Measurements from ENCODE around the gene GPR27.

Gene GPR27

GRCh38 chr3:71784201-71784913 is 30.7 kb downstream of the GPR27 start (continued):
- TF ChIP-seq ZSCAN5A (tag by site-specific recombination; IDR thresholded peaks at IDR 0.05), result no peak

- Histone ChIP-seq H3K9me3 (ENCODE audit: control insufficient read depth, insufficient read depth, low read depth, low read length) (no peaks in the 10 kb centered on the region), H3K27ac (ENCODE audit: extremely low read depth, low read depth, low read length) (peak within 1 kb of the TSS; percentile 34; the same call in 1 of the 2 replicates), H3K4me3 (ENCODE audit: low read depth, low read length) (peak within 1 kb of the TSS; percentile 48), H3K36me3 (ENCODE audit: control insufficient read depth in 2 of 2, insufficient read depth in 1 of 2, low read length in 2 of 2) (no peaks in the 10 kb centered on the region), H3K4me1 (ENCODE audit: control insufficient read depth, insufficient read depth, low read length) (0 out of 2 replicates have a peak, but pooled peaks cover 2% of the 10 kb centered on the region)
- TF ChIP-seq ZBTB48 (tag by site-specific recombination; IDR thresholded peaks at IDR 0.05), result peak; percentile 4; the same call in 1 of the 2 replicates
- peak; percentile 79 for TF ChIP-seq ZBTB8A (tag by site-specific recombination; IDR thresholded peaks at IDR 0.05)
- TF ChIP-seq ZNF777 (tag by site-specific recombination; IDR thresholded peaks at IDR 0.05; ENCODE audit: borderline replicate concordance), result peak; percentile 24; the same call in 1 of the 2 replicates
- no peak for TF ChIP-seq ZNF548 (tag by site-specific recombination; IDR thresholded peaks at IDR 0.05)
- TF ChIP-seq ZBTB26 (tag by site-specific recombination; optimal IDR thresholded peaks at IDR 0.05), result peak; percentile 63
- TF ChIP-seq ZNF529 (tag by site-specific recombination; IDR thresholded peaks at IDR 0.05; ENCODE audit: insufficient replicate concordance), result no peak
- TF ChIP-seq GLIS2 (tag by site-specific recombination; IDR thresholded peaks at IDR 0.05), result 0 out of 2 replicates have a peak, but pooled peaks have one; percentile 1
- TF ChIP-seq ZBTB20 (tag by site-specific recombination; IDR thresholded peaks at IDR 0.05), result 0 out of 2 replicates have a peak, but pooled peaks have one; percentile 53
- TF ChIP-seq BCL11A (tag by site-specific recombination; IDR thresholded peaks at IDR 0.05; ENCODE audit: low read depth), result no peak
- TF ChIP-seq ZEB2 (tag by site-specific recombination; IDR thresholded peaks at IDR 0.05), result peak; percentile 6; the same call in 1 of the 2 replicates
- TF ChIP-seq ZNF341 (tag by site-specific recombination; IDR thresholded peaks at IDR 0.05; ENCODE audit: low read depth), result peak; percentile 33; the same call in 1 of the 2 replicates
- ChIA-PET POLR2A (no interaction called here), CTCF (no interaction called here)
These were observed 31.4 kb downstream of the GPR27 start, which contains the start of gene PROK2 for GRCh38 chr3:71784914-71785531. PROK2 (minus strand) TSS chr3:71785148; CDS start chr3:71785052, 96 bp downstream.

GRCh38 chr3:71785532-71786216 is 32.0 kb downstream of the GPR27 start:
- CTCF ChIA-PET, result no interaction called here
- POLR2A ChIA-PET, result no interaction called here
- H3K4me1 ChIP-seq (ENCODE audit: control insufficient read depth, insufficient read depth, low read length), result 0 out of 2 replicates have a peak, but pooled peaks cover 2% of the 10 kb centered on the region
- TF ChIP-seq SP7 (tag by site-specific recombination; IDR thresholded peaks at IDR 0.05) (no peak), ZBTB21 (tag by site-specific recombination; IDR thresholded peaks at IDR 0.05) (no peak), ZNF19 (tag by site-specific recombination; IDR thresholded peaks at IDR 0.05; ENCODE audit: low read depth) (no peak), ZNF341 (tag by site-specific recombination; IDR thresholded peaks at IDR 0.05; ENCODE audit: low read depth) (no peak; the same call in 1 of the 2 replicates), KLF9 (tag by site-specific recombination; IDR thresholded peaks at IDR 0.05; ENCODE audit: low read depth) (no peak), ZNF366 (tag by site-specific recombination; conservative IDR thresholded peaks at IDR 0.05) (no peak), ZBTB8A (tag by site-specific recombination; IDR thresholded peaks at IDR 0.05) (no peak), ZNF548 (tag by site-specific recombination; IDR thresholded peaks at IDR 0.05) (no peak), ZNF514 (tag by site-specific recombination; IDR thresholded peaks at IDR 0.05) (no peak), ZNF174 (tag by site-specific recombination; IDR thresholded peaks at IDR 0.05) (no peak), ZNF843 (tag by site-specific recombination; IDR thresholded peaks at IDR 0.05) (no peak), ZNF23 (tag by site-specific recombination; IDR thresholded peaks at IDR 0.05; ENCODE audit: borderline replicate concordance) (no peak), MZF1 (tag by site-specific recombination; IDR thresholded peaks at IDR 0.05; ENCODE audit: borderline replicate concordance) (no peak), GLI2 (tag by site-specific recombination; IDR thresholded peaks at IDR 0.05; ENCODE audit: borderline replicate concordance, low read depth) (no peak)
- H3K9me3 ChIP-seq (ENCODE audit: control insufficient read depth, insufficient read depth, low read depth, low read length), result no peaks in the 10 kb centered on the region
- H3K27ac ChIP-seq (ENCODE audit: extremely low read depth, low read depth, low read length), result peak overlapping the region; percentile 34; the same call in 1 of the 2 replicates
- H3K36me3 ChIP-seq (ENCODE audit: control insufficient read depth in 2 of 2, insufficient read depth in 1 of 2, low read length in 2 of 2), result no peaks in the 10 kb centered on the region
- H3K4me3 ChIP-seq (ENCODE audit: low read depth, low read length), result peak overlapping the region; percentile 48

Measured in HEK293 (cell line).